ENCODE results near the gene STING1. TPM values are rescaled to one million over a fixed set of nuclear protein-coding genes. Genes with fewer than 3 reads are reported as not detected.

Gene STING1
- total and polyA plus RNA-seq, 5 donors from 2014 or later, result 131 to 295 (median 170) TPM

Other genes starting within 250 kb of the STING1 start
- 391 TPM for gene MATR3, start 189.0 kb downstream of the STING1 start, total RNA-seq
- gene MATR3, start 189.0 kb downstream of the STING1 start, polyA plus RNA-seq, result 100 to 1,000 TPM; 327 to 383 (median 361) TPM
- 126 TPM for gene PAIP2, start 140.9 kb downstream of the STING1 start, total RNA-seq
- 100 to 1,000 TPM; 335 to 426 (median 357) TPM for gene PAIP2, start 140.9 kb downstream of the STING1 start, polyA plus RNA-seq
- not detected for gene SLC23A1, start 99.5 kb downstream of the STING1 start, total RNA-seq
- gene SLC23A1, start 99.5 kb downstream of the STING1 start, polyA plus RNA-seq, result under 1 TPM in 2 of 4 donors, not detected in 2; 0.09 to 0.13 TPM
- gene MZB1, start 92.8 kb downstream of the STING1 start, total RNA-seq, result 2.2 TPM
- 1 to 10 TPM in 2 of 4 donors, under 1 TPM in 2; 0.39 to 1.7 (median 1.0) TPM for gene MZB1, start 92.8 kb downstream of the STING1 start, polyA plus RNA-seq
- gene PROB1, start 87.7 kb downstream of the STING1 start, total RNA-seq, result 1.2 TPM
- gene PROB1, start 87.7 kb downstream of the STING1 start, polyA plus RNA-seq, result under 1 TPM; 0.25 to 0.86 (median 0.59) TPM
- gene SPATA24, start 78.7 kb downstream of the STING1 start, total RNA-seq, result 4.4 TPM
- 1 to 10 TPM; 5.5 to 6.8 (median 6.1) TPM for gene SPATA24, start 78.7 kb downstream of the STING1 start, polyA plus RNA-seq
- 8.2 TPM for gene DNAJC18, start 43.2 kb downstream of the STING1 start, total RNA-seq
- gene DNAJC18, start 43.2 kb downstream of the STING1 start, polyA plus RNA-seq, result 1 to 10 TPM; 4.0 to 9.0 (median 5.1) TPM
- gene ECSCR, start 20.0 kb downstream of the STING1 start, total RNA-seq, result 0.64 TPM
- gene ECSCR, start 20.0 kb downstream of the STING1 start, polyA plus RNA-seq, result 1 to 10 TPM in 1 of 4 donors, under 1 TPM in 2, not detected in 1; 0.23 to 1.6 (median 0.92) TPM
- 0.54 TPM for gene SMIM33, start 11.8 kb downstream of the STING1 start, total RNA-seq
- 1 to 10 TPM in 1 of 4 donors, under 1 TPM in 3; 0.08 to 1.9 (median 0.73) TPM for gene SMIM33, start 11.8 kb downstream of the STING1 start, polyA plus RNA-seq
- gene UBE2D2, start 78.6 kb upstream of the STING1 start, total RNA-seq, result 181 TPM
- 100 to 1,000 TPM; 330 to 376 (median 350) TPM for gene UBE2D2, start 78.6 kb upstream of the STING1 start, polyA plus RNA-seq
- 4.6 TPM for gene CXXC5, start 165.6 kb upstream of the STING1 start, total RNA-seq
- 10 to 100 TPM in 1 of 4 donors, 1 to 10 TPM in 3; 7.2 to 12.7 (median 8.4) TPM for gene CXXC5, start 165.6 kb upstream of the STING1 start, polyA plus RNA-seq

Measured in CD4-positive, CD25-positive, alpha-beta regulatory T cell (primary cell).